HFF-Myc (cell line): Measurements from ENCODE around the gene PRKAG1.

Source experiments
- DNase-seq: peaks from one replicate; pipeline ENCODE4 v3.0.0-alpha.2; 2011; ENCODE audit warnings: low read depth; ENCODE audit errors: extremely low read depth
- H3K4me3 ChIP-seq: replicated peaks from 2 replicates; pipeline ENCODE4 v1.5.1; 2011; ENCODE audit warnings: low read depth, mild to moderate bottlenecking, control low read depth, low read length
- TF ChIP-seq, protein P1 (sequence below): IDR thresholded peaks from 2 replicates; pipeline ENCODE4 v1.5.1; 2012; ENCODE audit warnings: mild to moderate bottlenecking, low read depth, low read length, control low read depth; ENCODE audit errors: missing control alignments

The PRKAG1 gene

DNA sequence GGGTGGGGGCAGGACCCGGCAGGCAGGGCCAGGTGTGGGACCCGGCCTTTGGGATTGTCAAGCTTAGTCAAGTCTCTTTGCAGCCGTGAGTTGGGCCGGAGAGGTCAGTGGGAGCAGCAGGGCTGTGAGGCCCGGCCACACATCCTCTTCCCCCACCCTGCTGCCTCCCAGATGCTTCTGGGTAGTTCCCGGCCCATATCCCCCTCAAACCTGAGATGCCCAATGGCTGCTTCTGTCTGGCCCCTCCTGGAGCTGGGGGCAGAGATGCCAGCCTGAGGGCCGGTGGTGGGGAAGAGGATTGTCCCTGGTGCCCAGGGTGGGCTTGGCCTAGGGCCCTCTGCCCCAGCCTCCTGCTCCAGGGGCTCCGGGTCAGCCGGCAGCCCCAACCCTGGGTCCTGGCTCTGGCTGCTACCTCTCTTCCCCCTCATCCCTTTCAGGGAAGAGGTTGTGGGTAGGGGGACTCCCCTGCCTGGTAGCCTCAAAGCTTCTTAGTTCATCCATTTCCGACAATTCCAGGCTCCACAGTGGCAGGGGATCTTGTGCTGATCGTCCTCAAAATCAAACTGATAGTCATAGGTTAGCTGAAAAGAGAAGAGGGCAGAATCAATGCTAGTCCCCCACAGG lies 2.8 kb upstream of the PRKAG1 start:
- no peak for DNase-seq
- no peak overlapping the region for H3K4me3 ChIP-seq
- TF ChIP-seq, protein P1, sequence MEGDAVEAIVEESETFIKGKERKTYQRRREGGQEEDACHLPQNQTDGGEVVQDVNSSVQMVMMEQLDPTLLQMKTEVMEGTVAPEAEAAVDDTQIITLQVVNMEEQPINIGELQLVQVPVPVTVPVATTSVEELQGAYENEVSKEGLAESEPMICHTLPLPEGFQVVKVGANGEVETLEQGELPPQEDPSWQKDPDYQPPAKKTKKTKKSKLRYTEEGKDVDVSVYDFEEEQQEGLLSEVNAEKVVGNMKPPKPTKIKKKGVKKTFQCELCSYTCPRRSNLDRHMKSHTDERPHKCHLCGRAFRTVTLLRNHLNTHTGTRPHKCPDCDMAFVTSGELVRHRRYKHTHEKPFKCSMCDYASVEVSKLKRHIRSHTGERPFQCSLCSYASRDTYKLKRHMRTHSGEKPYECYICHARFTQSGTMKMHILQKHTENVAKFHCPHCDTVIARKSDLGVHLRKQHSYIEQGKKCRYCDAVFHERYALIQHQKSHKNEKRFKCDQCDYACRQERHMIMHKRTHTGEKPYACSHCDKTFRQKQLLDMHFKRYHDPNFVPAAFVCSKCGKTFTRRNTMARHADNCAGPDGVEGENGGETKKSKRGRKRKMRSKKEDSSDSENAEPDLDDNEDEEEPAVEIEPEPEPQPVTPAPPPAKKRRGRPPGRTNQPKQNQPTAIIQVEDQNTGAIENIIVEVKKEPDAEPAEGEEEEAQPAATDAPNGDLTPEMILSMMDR: no peak

DNA sequence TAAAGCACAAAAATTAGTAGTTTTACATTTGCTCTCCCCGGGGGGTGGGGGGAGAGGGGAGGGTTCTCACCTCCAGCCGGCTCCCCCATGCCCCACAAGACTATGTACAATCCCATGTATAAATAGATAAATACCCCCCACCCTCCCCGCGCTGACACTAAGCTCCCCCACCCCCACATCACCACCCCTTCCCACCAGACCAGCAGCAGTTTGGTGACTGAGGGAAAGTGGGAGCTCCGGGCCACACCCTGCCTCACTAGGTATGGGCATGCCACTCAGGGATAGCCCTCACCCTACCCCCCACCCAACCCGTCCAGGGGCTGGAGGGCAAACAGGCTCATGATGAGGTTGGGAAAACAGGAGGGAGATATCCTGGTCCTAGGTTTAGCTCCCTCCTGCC lies 1.9 kb upstream of the PRKAG1 start:
- TF ChIP-seq, protein P1: no peak
- H3K4me3 ChIP-seq: no peak overlapping the region
- no peak for DNase-seq

DNA sequence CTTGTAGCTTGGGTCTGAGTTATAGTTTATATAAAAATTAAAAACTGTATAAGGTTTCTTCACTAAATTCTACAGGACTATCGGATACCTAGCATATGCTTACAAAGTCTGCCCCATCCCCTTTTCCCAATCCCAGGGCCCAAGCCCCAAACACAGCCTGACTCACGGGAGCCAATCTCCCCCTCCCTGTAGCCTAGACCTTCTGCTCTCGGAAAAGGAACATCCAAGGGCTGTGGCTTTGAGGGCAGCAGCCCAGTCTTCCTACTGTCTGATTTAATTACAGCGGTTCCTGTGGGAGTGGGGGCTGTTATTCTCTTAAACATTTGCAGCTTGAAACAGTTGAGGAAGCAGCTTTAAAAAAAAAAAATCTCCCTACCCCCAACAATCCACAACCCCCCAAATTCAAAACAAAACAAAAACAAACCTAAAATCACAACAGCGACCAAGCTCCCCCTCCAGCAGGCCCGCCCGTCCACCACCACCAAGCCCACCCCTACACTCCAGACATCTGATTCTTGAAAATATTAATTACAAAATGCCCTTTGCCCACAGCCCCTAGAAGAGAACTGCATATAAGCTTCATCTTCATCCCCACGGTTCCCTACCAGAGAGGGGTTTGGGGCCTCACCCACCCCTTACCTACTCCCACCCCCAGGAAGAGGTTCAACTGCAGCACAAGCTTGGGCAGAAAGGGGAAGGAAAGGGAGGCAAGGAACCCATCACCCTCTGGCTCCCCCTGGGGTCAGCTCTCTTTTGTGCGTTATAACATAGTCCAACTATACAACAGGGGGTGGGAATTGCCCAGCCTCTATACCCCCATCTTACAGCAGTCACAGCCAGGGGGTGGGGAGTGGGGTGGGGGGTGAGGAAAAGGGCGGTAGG lies 1.1 kb upstream of the PRKAG1 start:
- no peak overlapping the region for H3K4me3 ChIP-seq
- TF ChIP-seq, protein P1: peak; percentile 28
- no peak for DNase-seq

DNA sequence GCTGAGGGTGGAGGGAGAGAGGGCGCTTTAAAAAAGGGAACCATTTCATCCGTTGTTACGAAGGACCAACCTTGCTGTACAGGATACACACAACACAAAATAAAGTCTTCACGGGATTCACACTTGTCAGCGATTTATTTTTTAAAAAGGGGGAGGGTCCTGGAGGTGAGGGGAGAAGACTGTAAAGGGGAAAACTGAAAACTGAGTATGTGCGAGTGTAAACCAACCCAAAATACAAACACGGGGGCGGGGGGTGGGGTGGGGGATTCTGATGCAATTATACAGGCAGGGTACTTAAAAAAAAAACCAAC lies 499 bp upstream of the PRKAG1 start:
- DNase-seq: no peak
- H3K4me3 ChIP-seq: peak overlapping the region; percentile 55
- TF ChIP-seq, protein P1: no peak

DNA sequence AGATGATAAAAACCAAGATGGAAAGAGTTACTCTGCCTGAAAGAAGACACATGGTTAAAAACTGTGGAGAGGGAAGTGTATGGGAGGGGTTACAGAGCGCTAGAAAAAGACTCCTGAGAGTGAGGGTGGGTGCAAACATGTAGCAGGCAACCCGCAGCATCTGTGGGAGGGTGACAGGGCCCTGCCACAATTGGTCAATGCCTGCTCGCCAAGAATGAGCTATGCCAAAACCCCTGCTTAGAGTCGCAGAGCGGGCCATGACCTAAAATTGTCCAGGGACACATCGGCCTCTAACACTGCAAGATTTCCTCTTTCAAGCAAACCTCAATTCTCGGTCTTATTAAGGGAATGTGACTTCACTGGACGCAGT lies 700 bp downstream of the PRKAG1 start:
- TF ChIP-seq, protein P1: no peak
- no peak for DNase-seq
- H3K4me3 ChIP-seq: peak overlapping the region; percentile 55

DNA sequence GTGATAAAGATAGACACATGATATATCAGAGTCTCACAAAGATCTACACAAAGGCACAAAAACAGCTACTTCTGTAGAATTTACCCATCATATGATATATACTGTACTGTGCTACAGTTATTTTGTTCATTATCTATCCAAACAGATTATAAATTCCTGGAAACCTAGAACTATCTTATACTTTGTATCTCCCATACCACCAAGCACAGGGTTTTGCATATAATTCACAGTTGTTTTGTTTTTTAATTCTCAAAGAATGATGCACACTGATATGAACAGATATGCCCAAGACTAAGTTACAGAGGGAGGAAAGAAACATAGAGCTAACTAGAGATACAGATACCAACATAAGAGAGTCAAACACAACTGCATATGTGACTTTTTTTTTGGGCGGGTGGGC lies 3.4 kb downstream of the PRKAG1 start:
- no peak for DNase-seq
- TF ChIP-seq, protein P1: no peak
- no peak overlapping the region for H3K4me3 ChIP-seq

DNA sequence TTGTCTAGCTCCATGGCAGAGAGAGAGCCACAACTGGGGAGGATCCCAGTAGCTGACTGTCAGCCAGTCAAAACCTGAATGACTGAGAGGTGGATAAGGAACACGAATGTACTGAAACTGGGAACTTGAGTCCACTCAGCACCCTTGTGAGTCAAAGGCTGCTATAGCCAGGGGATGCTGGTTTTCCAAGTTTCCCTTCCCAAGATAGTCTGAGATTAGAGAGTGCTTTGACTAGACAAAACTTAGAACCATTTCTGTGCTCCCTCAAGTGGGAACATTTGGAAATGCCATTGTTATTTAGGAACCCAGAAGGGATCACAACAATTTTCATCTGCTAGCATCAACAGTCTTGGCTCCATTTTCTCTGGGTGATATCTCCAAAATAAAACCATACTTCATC lies 4.0 kb downstream of the PRKAG1 start:
- no peak overlapping the region for H3K4me3 ChIP-seq
- TF ChIP-seq, protein P1: no peak
- no peak for DNase-seq
